Measurements from ENCODE around the gene CYP27C1.

The CYP27C1 gene

GRCh38 chr2:127145280-127145895 is 74.7 kb downstream of the CYP27C1 start:
- H3K4me3 Mint-ChIP-seq, result no peak overlapping the region
- no peak for DNase-seq (ENCODE audit: low spot score in 2 of 2)

GRCh38 chr2:127143841-127144782 is 76.0 kb downstream of the CYP27C1 start:
- DNase-seq (ENCODE audit: low spot score in 2 of 2), result no peak
- ATAC-seq (replicated peaks; ENCODE audit: extremely low read depth, poor library complexity, severe bottlenecking), result no peak
- H3K4me3 Mint-ChIP-seq, result no peak overlapping the region
- H3K36me3 Mint-ChIP-seq (ENCODE audit: insufficient read depth), result no peaks in the 10 kb centered on the region
- no peaks in the 10 kb centered on the region for H3K4me1 Mint-ChIP-seq
- no peaks in the 10 kb centered on the region for H3K27me3 Mint-ChIP-seq
- H3K27ac Mint-ChIP-seq (ENCODE audit: low read depth), result no peak overlapping the region
- no peaks in the 10 kb centered on the region for H3K9me3 Mint-ChIP-seq

More at GRCh38 chr2:127145280-127145895, 74.7 kb downstream of the CYP27C1 start:
- ATAC-seq (replicated peaks; ENCODE audit: extremely low read depth, poor library complexity, severe bottlenecking), result no peak
- Mint-ChIP-seq H3K4me1 (no peaks in the 10 kb centered on the region), H3K27me3 (no peaks in the 10 kb centered on the region), H3K36me3 (ENCODE audit: insufficient read depth) (no peaks in the 10 kb centered on the region), H3K27ac (ENCODE audit: low read depth) (no peak overlapping the region), H3K9me3 (no peaks in the 10 kb centered on the region)

GRCh38 chr2:127142663-127143630 is 77.2 kb downstream of the CYP27C1 start:
- H3K27me3 Mint-ChIP-seq, result no peaks in the 10 kb centered on the region
- H3K27ac Mint-ChIP-seq (ENCODE audit: low read depth), result no peak overlapping the region
- no peak overlapping the region for H3K4me3 Mint-ChIP-seq
- H3K36me3 Mint-ChIP-seq (ENCODE audit: insufficient read depth), result no peaks in the 10 kb centered on the region
- H3K4me1 Mint-ChIP-seq, result no peaks in the 10 kb centered on the region
- no peaks in the 10 kb centered on the region for H3K9me3 Mint-ChIP-seq
- DNase-seq (ENCODE audit: low spot score in 2 of 2) (no peak), ATAC-seq (replicated peaks; ENCODE audit: extremely low read depth, poor library complexity, severe bottlenecking) (no peak)

GRCh38 chr2:127140538-127140937 is 79.6 kb downstream of the CYP27C1 start:
- Mint-ChIP-seq H3K36me3 (ENCODE audit: insufficient read depth) (no peaks in the 10 kb centered on the region), H3K27me3 (no peaks in the 10 kb centered on the region), H3K9me3 (no peaks in the 10 kb centered on the region), H3K4me1 (no peaks in the 10 kb centered on the region), H3K27ac (ENCODE audit: low read depth) (no peak overlapping the region), H3K4me3 (no peak overlapping the region)
- ATAC-seq (replicated peaks; ENCODE audit: extremely low read depth, poor library complexity, severe bottlenecking) (no peak), DNase-seq (ENCODE audit: low spot score in 2 of 2) (no peak)

GRCh38 chr2:127139766-127140165 is 80.3 kb downstream of the CYP27C1 start:
- Mint-ChIP-seq H3K27ac (ENCODE audit: low read depth) (no peak overlapping the region), H3K4me1 (no peaks in the 10 kb centered on the region), H3K4me3 (no peak overlapping the region), H3K27me3 (no peaks in the 10 kb centered on the region), H3K9me3 (no peaks in the 10 kb centered on the region), H3K36me3 (ENCODE audit: insufficient read depth) (no peaks in the 10 kb centered on the region)
- DNase-seq (ENCODE audit: low spot score in 2 of 2), result no peak
- ATAC-seq (replicated peaks; ENCODE audit: extremely low read depth, poor library complexity, severe bottlenecking), result no peak

- Mint-ChIP-seq H3K27ac (ENCODE audit: low read depth) (no peak overlapping the region), H3K4me3 (no peak overlapping the region), H3K4me1 (no peaks in the 10 kb centered on the region), H3K36me3 (ENCODE audit: insufficient read depth) (no peaks in the 10 kb centered on the region), H3K27me3 (no peaks in the 10 kb centered on the region), H3K9me3 (no peaks in the 10 kb centered on the region)
- ATAC-seq (replicated peaks; ENCODE audit: extremely low read depth, poor library complexity, severe bottlenecking) (no peak), DNase-seq (ENCODE audit: low spot score in 2 of 2) (no peak)
These were observed 81.8 kb downstream of the CYP27C1 start for GRCh38 chr2:127138281-127138680.

- H3K4me3 Mint-ChIP-seq, result no peak overlapping the region
- no peaks in the 10 kb centered on the region for H3K36me3 Mint-ChIP-seq (ENCODE audit: insufficient read depth)
- H3K27me3 Mint-ChIP-seq, result no peaks in the 10 kb centered on the region
- no peaks in the 10 kb centered on the region for H3K4me1 Mint-ChIP-seq
- H3K27ac Mint-ChIP-seq (ENCODE audit: low read depth), result no peak overlapping the region
- ATAC-seq (replicated peaks; ENCODE audit: extremely low read depth, poor library complexity, severe bottlenecking) (no peak), DNase-seq (ENCODE audit: low spot score in 2 of 2) (no peak)
- no peaks in the 10 kb centered on the region for H3K9me3 Mint-ChIP-seq
These were observed 82.4 kb downstream of the CYP27C1 start for GRCh38 chr2:127137741-127138140.

GRCh38 chr2:127137225-127137624 is 82.9 kb downstream of the CYP27C1 start:
- ATAC-seq (replicated peaks; ENCODE audit: extremely low read depth, poor library complexity, severe bottlenecking) (no peak), DNase-seq (ENCODE audit: low spot score in 2 of 2) (no peak)
- H3K27ac Mint-ChIP-seq (ENCODE audit: low read depth), result no peak overlapping the region
- no peaks in the 10 kb centered on the region for H3K9me3 Mint-ChIP-seq
- no peaks in the 10 kb centered on the region for H3K27me3 Mint-ChIP-seq
- H3K4me1 Mint-ChIP-seq, result no peaks in the 10 kb centered on the region
- H3K36me3 Mint-ChIP-seq (ENCODE audit: insufficient read depth), result no peaks in the 10 kb centered on the region
- H3K4me3 Mint-ChIP-seq, result no peak overlapping the region

- H3K36me3 Mint-ChIP-seq (ENCODE audit: insufficient read depth), result peaks cover 1% of the 10 kb centered on the region
- no peak overlapping the region for H3K4me3 Mint-ChIP-seq
- H3K27ac Mint-ChIP-seq (ENCODE audit: low read depth), result no peak overlapping the region
- no peaks in the 10 kb centered on the region for H3K9me3 Mint-ChIP-seq
- ATAC-seq (replicated peaks; ENCODE audit: extremely low read depth, poor library complexity, severe bottlenecking) (no peak), DNase-seq (ENCODE audit: low spot score in 2 of 2) (no peak)
- H3K4me1 Mint-ChIP-seq, result no peaks in the 10 kb centered on the region
- H3K27me3 Mint-ChIP-seq, result no peaks in the 10 kb centered on the region
These were observed 85.0 kb downstream of the CYP27C1 start for GRCh38 chr2:127134833-127135830.

GRCh38 chr2:127134235-127134634 is 85.9 kb downstream of the CYP27C1 start:
- H3K27me3 Mint-ChIP-seq, result no peaks in the 10 kb centered on the region
- no peaks in the 10 kb centered on the region for H3K4me1 Mint-ChIP-seq
- no peaks in the 10 kb centered on the region for H3K9me3 Mint-ChIP-seq
- H3K36me3 Mint-ChIP-seq (ENCODE audit: insufficient read depth), result peaks cover 1% of the 10 kb centered on the region
- H3K27ac Mint-ChIP-seq (ENCODE audit: low read depth), result no peak overlapping the region
- no peak overlapping the region for H3K4me3 Mint-ChIP-seq
- no peak for ATAC-seq (replicated peaks; ENCODE audit: extremely low read depth, poor library complexity, severe bottlenecking)
- DNase-seq (ENCODE audit: low spot score in 2 of 2), result no peak
